ENCODE data around the gene SRD5A2.
"Not testable (repeated sequence)": the region's sequence is repeated elsewhere in the genome, so short reads cannot be mapped to it uniquely, and the experiment has no call there.

Gene SRD5A2

GRCh38 chr2:31531101-31531500 is 49.6 kb downstream of the SRD5A2 start:
- no peak for DNase-seq

- DNase-seq, result no peak
Observed at GRCh38 chr2:31529256-31529655, 51.5 kb downstream of the SRD5A2 start.

- no peak for DNase-seq
Observed at GRCh38 chr2:31528823-31529222, 51.9 kb downstream of the SRD5A2 start.

- DNase-seq, result no peak
Observed at GRCh38 chr2:31526946-31527732, 53.6 kb downstream of the SRD5A2 start.

GRCh38 chr2:31525876-31526275 is 54.9 kb downstream of the SRD5A2 start:
- DNase-seq, result no peak

- DNase-seq, result no peak
Observed at GRCh38 chr2:31524592-31524991, 56.1 kb downstream of the SRD5A2 start.

- no peak for DNase-seq
Observed at GRCh38 chr2:31523871-31524492, 56.8 kb downstream of the SRD5A2 start.

GRCh38 chr2:31522786-31523185 is 58.0 kb downstream of the SRD5A2 start:
- no peak for DNase-seq

- DNase-seq, result no peak
Observed at GRCh38 chr2:31517442-31518203, 63.1 kb downstream of the SRD5A2 start.

- DNase-seq, result no peak
Observed at GRCh38 chr2:31515586-31515985, 65.2 kb downstream of the SRD5A2 start.

GRCh38 chr2:31513553-31513952 is 67.2 kb downstream of the SRD5A2 start:
- DNase-seq, result no peak

GRCh38 chr2:31511376-31511775 is 69.4 kb downstream of the SRD5A2 start:
- DNase-seq, result no peak

GRCh38 chr2:31505111-31505510 is 75.6 kb downstream of the SRD5A2 start:
- DNase-seq, result no peak

GRCh38 chr2:31504311-31504710 is 76.4 kb downstream of the SRD5A2 start:
- no peak for DNase-seq

- DNase-seq, result not testable (repeated sequence)
Observed at GRCh38 chr2:31496451-31496874, 84.3 kb downstream of the SRD5A2 start.

- DNase-seq, result not testable (repeated sequence)
Observed at GRCh38 chr2:31489339-31489738, 91.4 kb downstream of the SRD5A2 start.

GRCh38 chr2:31483246-31483645 is 97.5 kb downstream of the SRD5A2 start:
- DNase-seq, result no peak

GRCh38 chr2:31476511-31477180 is 104.1 kb downstream of the SRD5A2 start:
- no peak for DNase-seq

GRCh38 chr2:31475692-31476091 is 105.0 kb downstream of the SRD5A2 start:
- DNase-seq, result no peak

GRCh38 chr2:31474296-31474695 is 106.4 kb downstream of the SRD5A2 start:
- no peak for DNase-seq

Data from GDM1 (cell line).